ENCODE measurements around the gene LSM3.

DNA sequence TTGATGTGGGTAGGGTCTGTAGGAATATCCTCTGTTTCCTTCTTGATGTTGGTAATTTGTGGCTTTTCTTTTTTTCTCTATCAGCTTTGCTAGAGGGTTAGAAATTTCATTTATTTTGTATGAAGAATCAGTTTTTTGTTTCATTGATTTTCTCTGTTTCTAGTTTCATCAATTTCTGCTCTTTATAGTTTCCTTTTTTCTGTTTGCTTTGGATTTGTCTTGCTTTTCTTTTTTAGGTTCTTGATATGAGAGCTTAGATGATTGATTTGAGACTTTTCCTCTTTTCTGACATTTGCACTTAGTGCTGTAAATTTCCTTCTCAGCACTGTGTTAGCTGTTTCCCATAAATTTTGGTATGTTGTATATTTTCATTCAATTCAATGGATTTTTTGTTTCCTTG, 61.3 kb downstream of the LSM3 start:
- no peak for TF ChIP-seq CTCF (IDR thresholded peaks at IDR 0.05 in 4 of 5, conservative IDR thresholded peaks at IDR 0.05 in 1 of 5)
- no peak for TF ChIP-seq POLR2A (IDR thresholded peaks at IDR 0.05)

Data from gastrocnemius medialis (tissue), 4 donors.